HG03095 (cell line): ENCODE measurements around the gene HCFC1R1.

ENCODE experiments used
- ATAC-seq: cut with Tn5 transposase; IDR thresholded peaks from one replicate; pipeline ENCODE4 v1.9.1; 2021; ENCODE audit warnings: moderate library complexity; ENCODE audit not compliant: unreplicated experiment

HCFC1R1 gene

GRCh38 chr16:2979669-2980226, 44.0 kb downstream of the HCFC1R1 start:
- ATAC-seq: no peak

GRCh38 chr16:2977440-2977839, 46.3 kb downstream of the HCFC1R1 start:
- ATAC-seq: no peak

- ATAC-seq: no peak
Measured at GRCh38 chr16:2976673-2977072, 47.1 kb downstream of the HCFC1R1 start.

- no peak for ATAC-seq
Measured at GRCh38 chr16:2976201-2976600, 47.5 kb downstream of the HCFC1R1 start.

GRCh38 chr16:2975161-2975795, 48.5 kb downstream of the HCFC1R1 start:
- no peak for ATAC-seq

- no peak for ATAC-seq
Measured at GRCh38 chr16:2974319-2975056, 49.3 kb downstream of the HCFC1R1 start.

GRCh38 chr16:2973605-2974318, 50.0 kb downstream of the HCFC1R1 start:
- no peak for ATAC-seq

GRCh38 chr16:2973093-2973492, 50.6 kb downstream of the HCFC1R1 start:
- no peak for ATAC-seq
